ENCODE results near the gene FAM171A2. TPM values are rescaled to one million over a fixed set of nuclear protein-coding genes. Genes with fewer than 3 reads are reported as not detected.

The FAM171A2 gene
- total and polyA plus RNA-seq, 4 donors, result 12.1 to 120 (median 75.8) TPM

DNA sequence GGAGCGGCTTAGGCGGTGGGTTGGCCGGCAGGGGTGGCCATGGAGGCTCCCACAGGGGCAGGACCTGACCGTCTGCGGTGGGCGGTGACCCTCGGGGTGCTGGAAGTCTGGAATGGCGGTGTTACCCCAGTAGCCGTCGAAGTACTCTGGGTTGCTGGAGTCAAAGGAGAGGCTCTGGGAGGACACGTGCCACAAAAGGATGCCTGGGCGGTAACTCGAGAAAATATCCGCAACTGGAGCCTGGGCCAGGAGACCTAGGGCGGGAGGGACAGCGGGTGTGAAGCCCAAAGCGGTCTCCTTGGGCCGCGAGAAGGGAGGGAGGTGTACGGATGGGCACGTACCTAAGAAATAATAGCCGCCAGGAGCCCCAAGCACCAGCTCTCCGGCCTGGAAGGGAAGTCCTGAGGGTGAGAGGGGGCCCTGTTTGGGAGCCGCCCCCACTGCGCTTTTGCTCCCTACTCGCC lies 21.2 kb upstream of the FAM171A2 start:
- under 1% methylated on average over 26 of the region's 26 CpGs for WGBS (ENCODE audit: insufficient coverage)
- Histone ChIP-seq H3K4me1 (ENCODE audit: control insufficient read depth, insufficient read depth, low read length) (peaks cover 19% of the 10 kb centered on the region), H3K36me3 (ENCODE audit: control insufficient read depth, insufficient read depth, low read length) (peaks cover 8% of the 10 kb centered on the region), H3K4me3 (ENCODE audit: low read depth, low read length) (peak overlapping the region; percentile 35), H3K9me3 (ENCODE audit: control insufficient read depth, insufficient read depth, low read length) (no peaks in the 10 kb centered on the region), H3K27me3 (ENCODE audit: control insufficient read depth, insufficient read depth, low read length) (peaks cover 13% of the 10 kb centered on the region), H3K27ac (ENCODE audit: low read depth, low read length) (no peak overlapping the region)
- DNase-seq (ENCODE audit: low read depth in 4 of 6, low spot score in 6 of 6), result no peak

DNA sequence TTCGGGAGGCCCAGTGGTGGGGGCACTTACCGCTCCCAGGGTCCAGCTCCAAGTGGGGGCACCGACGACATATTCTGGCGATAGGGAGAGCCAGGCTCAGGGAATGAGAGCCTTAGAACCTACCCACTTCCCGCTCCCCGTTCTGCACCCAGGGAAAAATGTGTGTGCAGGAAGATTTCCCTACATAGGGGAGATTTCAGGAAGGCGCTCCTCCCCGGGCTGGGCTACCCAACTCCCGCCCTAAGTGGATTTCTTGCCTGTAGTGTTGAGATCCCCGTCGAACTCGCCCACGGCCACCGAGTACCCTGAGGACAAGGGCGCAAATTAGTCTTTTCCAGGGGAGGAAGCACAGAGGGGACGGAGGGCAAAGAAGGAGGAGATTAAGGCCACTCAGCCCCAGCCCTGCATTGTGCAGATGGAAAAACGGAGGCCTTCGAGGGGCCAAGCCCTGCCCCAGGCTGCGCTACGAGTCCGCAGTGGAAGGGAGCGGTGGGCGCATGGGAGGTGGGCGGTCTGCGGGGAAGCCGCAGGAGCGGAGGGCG lies 20.7 kb upstream of the FAM171A2 start:
- no peak overlapping the region for H3K27ac ChIP-seq (ENCODE audit: low read depth, low read length)
- WGBS (ENCODE audit: insufficient coverage), result 8% methylated on average over 22 of the region's 29 CpGs
- H3K36me3 ChIP-seq (ENCODE audit: control insufficient read depth, insufficient read depth, low read length), result peaks cover 13% of the 10 kb centered on the region
- no peak for DNase-seq (ENCODE audit: low read depth in 4 of 6, low spot score in 6 of 6)
- no peaks in the 10 kb centered on the region for H3K9me3 ChIP-seq (ENCODE audit: control insufficient read depth, insufficient read depth, low read length)
- H3K4me3 ChIP-seq (ENCODE audit: low read depth, low read length), result peak overlapping the region; percentile 35
- H3K27me3 ChIP-seq (ENCODE audit: control insufficient read depth, insufficient read depth, low read length), result peaks cover 13% of the 10 kb centered on the region
- peaks cover 19% of the 10 kb centered on the region for H3K4me1 ChIP-seq (ENCODE audit: control insufficient read depth, insufficient read depth, low read length)

DNA sequence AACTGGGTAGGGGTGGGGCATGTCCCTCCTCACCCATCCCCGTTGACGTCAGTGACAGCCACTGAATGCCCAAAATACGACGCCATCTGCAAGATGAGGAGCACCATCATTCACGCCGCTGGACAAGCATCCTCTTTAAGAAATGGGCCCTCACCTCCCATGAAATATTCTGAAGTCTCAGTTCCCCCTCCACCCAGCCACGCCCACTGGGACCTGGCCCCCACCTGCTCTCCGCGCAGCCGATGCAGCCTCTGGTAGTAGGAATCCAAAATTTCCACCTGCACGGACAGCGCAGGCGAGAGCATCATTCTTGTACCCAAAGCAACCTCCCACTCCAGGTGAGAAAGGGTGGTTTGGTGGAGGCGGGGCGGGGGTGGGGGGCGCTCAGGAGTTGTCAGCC lies 20.2 kb upstream of the FAM171A2 start:
- no peak overlapping the region for H3K27ac ChIP-seq (ENCODE audit: low read depth, low read length)
- H3K9me3 ChIP-seq (ENCODE audit: control insufficient read depth, insufficient read depth, low read length), result no peaks in the 10 kb centered on the region
- H3K27me3 ChIP-seq (ENCODE audit: control insufficient read depth, insufficient read depth, low read length), result peaks cover 13% of the 10 kb centered on the region
- H3K4me3 ChIP-seq (ENCODE audit: low read depth, low read length), result no peak overlapping the region
- no peak for DNase-seq (ENCODE audit: low read depth in 4 of 6, low spot score in 6 of 6)
- H3K36me3 ChIP-seq (ENCODE audit: control insufficient read depth, insufficient read depth, low read length), result peaks cover 10% of the 10 kb centered on the region
- WGBS (ENCODE audit: insufficient coverage), result 66% methylated on average over 7 of the region's 16 CpGs
- peaks cover 19% of the 10 kb centered on the region for H3K4me1 ChIP-seq (ENCODE audit: control insufficient read depth, insufficient read depth, low read length)

DNA sequence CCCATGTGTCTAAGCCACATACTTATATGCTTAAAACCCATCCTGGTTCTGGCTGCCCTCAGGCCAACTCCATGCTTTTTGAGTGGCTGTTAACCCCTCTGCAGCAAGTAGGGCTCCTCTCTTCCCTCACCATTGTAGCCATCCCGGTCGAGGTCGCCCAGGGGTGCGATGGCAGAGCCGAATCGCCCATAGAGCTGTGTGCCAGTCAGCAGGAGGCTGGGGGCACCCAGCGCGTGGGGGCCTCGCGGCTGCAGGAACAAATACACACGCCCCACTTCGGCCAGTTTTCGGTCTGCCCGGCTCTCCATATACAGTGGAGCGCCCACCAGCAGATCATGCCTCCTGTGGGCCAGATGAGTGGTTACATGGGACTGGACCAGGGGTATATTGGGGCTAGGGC lies 19.7 kb upstream of the FAM171A2 start:
- 97% methylated on average over 15 of the region's 15 CpGs for WGBS (ENCODE audit: insufficient coverage)
- no peak overlapping the region for H3K4me3 ChIP-seq (ENCODE audit: low read depth, low read length)
- no peak overlapping the region for H3K27ac ChIP-seq (ENCODE audit: low read depth, low read length)
- peaks cover 13% of the 10 kb centered on the region for H3K27me3 ChIP-seq (ENCODE audit: control insufficient read depth, insufficient read depth, low read length)
- no peak for DNase-seq (ENCODE audit: low read depth in 4 of 6, low spot score in 6 of 6)
- H3K36me3 ChIP-seq (ENCODE audit: control insufficient read depth, insufficient read depth, low read length), result peaks cover 10% of the 10 kb centered on the region
- H3K4me1 ChIP-seq (ENCODE audit: control insufficient read depth, insufficient read depth, low read length), result peaks cover 19% of the 10 kb centered on the region
- H3K9me3 ChIP-seq (ENCODE audit: control insufficient read depth, insufficient read depth, low read length), result no peaks in the 10 kb centered on the region

DNA sequence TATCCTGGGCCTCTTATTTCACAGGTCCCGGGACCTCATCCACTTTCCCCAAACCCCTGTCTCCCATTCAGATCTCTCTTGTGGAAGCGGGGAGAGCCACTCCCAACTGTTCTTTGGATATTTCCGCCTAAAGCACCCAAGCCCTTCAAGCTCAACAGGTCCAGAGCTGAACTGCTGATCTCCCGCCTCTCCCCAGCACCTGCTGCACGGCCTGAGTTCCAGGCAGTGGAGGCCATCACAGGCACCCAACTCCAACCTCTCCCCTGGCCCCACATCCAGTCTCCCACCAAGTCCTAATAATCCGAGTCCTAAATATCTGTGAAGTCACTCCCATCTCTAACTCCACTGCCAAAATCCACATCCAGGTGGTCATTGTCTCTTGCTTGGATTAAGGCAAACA lies 19.3 kb upstream of the FAM171A2 start:
- Histone ChIP-seq H3K9me3 (ENCODE audit: control insufficient read depth, insufficient read depth, low read length) (no peaks in the 10 kb centered on the region), H3K4me3 (ENCODE audit: low read depth, low read length) (no peak overlapping the region), H3K4me1 (ENCODE audit: control insufficient read depth, insufficient read depth, low read length) (peaks cover 19% of the 10 kb centered on the region), H3K27ac (ENCODE audit: low read depth, low read length) (no peak overlapping the region), H3K36me3 (ENCODE audit: control insufficient read depth, insufficient read depth, low read length) (peaks cover 10% of the 10 kb centered on the region), H3K27me3 (ENCODE audit: control insufficient read depth, insufficient read depth, low read length) (peaks cover 13% of the 10 kb centered on the region)
- no peak for DNase-seq (ENCODE audit: low read depth in 4 of 6, low spot score in 6 of 6)
- 86% methylated on average over 6 of the region's 6 CpGs for WGBS (ENCODE audit: insufficient coverage)

DNA sequence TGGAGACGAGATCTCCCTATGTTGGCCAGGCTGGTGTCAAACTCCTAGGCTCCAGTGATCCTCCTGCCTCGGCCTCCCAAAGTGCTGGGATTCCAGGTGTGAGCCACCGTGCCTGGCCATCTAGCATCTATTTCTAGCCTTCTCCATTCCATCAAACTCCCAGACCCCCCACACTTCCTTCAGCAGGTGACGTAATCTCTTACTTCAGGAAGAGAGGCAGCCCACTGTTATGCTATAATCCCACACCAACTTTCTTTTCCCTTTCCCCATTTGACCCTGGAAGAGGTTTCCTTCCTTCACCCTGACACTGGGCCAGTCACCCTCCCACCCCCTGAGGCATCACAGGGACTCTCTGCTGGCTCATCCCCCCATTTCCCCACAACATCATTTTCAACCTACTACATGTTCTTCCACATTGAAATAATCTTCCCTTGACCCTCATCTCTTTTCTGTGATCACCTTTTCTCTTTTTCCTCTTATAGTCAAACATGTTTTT lies 18.2 kb upstream of the FAM171A2 start:
- peaks cover 13% of the 10 kb centered on the region for H3K27me3 ChIP-seq (ENCODE audit: control insufficient read depth, insufficient read depth, low read length)
- H3K27ac ChIP-seq (ENCODE audit: low read depth, low read length), result no peak overlapping the region
- H3K4me3 ChIP-seq (ENCODE audit: low read depth, low read length), result no peak overlapping the region
- WGBS (ENCODE audit: insufficient coverage), result 92% methylated on average over 4 of the region's 4 CpGs
- H3K36me3 ChIP-seq (ENCODE audit: control insufficient read depth, insufficient read depth, low read length), result peaks cover 10% of the 10 kb centered on the region
- peaks cover 21% of the 10 kb centered on the region for H3K4me1 ChIP-seq (ENCODE audit: control insufficient read depth, insufficient read depth, low read length)
- no peaks in the 10 kb centered on the region for H3K9me3 ChIP-seq (ENCODE audit: control insufficient read depth, insufficient read depth, low read length)
- DNase-seq (ENCODE audit: low read depth in 4 of 6, low spot score in 6 of 6), result no peak

DNA sequence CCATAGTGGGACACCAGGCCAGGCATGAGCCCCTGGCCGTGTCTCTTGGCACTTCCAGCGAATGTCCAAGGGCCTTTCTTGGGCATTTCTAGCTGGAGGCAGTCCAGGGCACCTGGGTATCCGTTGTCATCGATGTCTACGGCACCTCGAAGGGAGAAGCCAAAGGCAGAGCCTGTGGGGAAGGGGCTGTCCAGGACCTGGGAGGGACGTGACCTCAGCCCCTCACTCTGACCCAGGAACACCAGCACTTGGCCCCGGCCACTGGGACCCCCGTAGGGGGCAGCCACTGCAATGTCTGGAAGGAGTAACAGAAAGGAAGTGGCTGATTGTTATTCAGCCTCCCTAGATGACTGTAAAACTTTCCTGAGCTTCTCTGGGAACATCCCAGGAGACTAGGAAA lies 17.1 kb upstream of the FAM171A2 start:
- Histone ChIP-seq H3K4me1 (ENCODE audit: control insufficient read depth, insufficient read depth, low read length) (peaks cover 28% of the 10 kb centered on the region), H3K27ac (ENCODE audit: low read depth, low read length) (no peak overlapping the region), H3K36me3 (ENCODE audit: control insufficient read depth, insufficient read depth, low read length) (peaks cover 12% of the 10 kb centered on the region), H3K27me3 (ENCODE audit: control insufficient read depth, insufficient read depth, low read length) (peaks cover 11% of the 10 kb centered on the region), H3K9me3 (ENCODE audit: control insufficient read depth, insufficient read depth, low read length) (no peaks in the 10 kb centered on the region), H3K4me3 (ENCODE audit: low read depth, low read length) (no peak overlapping the region)
- no peak for DNase-seq (ENCODE audit: low read depth in 4 of 6, low spot score in 6 of 6)
- WGBS (ENCODE audit: insufficient coverage), result 87% methylated on average over 6 of the region's 9 CpGs

DNA sequence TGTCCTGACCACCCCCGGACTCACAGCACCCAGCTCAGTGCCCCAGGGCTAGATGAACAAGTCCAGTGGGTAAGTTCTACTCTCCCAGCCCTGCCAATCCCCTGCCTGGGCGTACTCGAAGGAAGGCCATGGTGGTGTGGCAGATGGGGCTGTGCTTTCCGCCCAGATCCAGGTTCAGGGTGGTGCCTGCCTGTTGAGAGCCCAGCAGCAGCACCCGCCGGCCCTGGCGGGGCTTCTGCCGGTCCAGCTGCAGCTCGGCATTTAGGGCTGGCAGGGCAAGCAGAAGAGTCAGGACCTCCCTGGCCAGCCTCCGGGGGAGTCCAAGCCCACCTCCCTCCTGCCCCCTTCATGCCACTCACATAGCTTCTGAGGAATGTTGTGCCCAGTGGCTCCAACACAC lies 16.2 kb upstream of the FAM171A2 start:
- H3K4me1 ChIP-seq (ENCODE audit: control insufficient read depth, insufficient read depth, low read length), result peaks cover 27% of the 10 kb centered on the region
- H3K4me3 ChIP-seq (ENCODE audit: low read depth, low read length), result no peak overlapping the region
- WGBS (ENCODE audit: insufficient coverage), result 94% methylated on average over 9 of the region's 10 CpGs
- H3K27me3 ChIP-seq (ENCODE audit: control insufficient read depth, insufficient read depth, low read length), result peaks cover 5% of the 10 kb centered on the region
- H3K27ac ChIP-seq (ENCODE audit: low read depth, low read length), result no peak overlapping the region
- H3K9me3 ChIP-seq (ENCODE audit: control insufficient read depth, insufficient read depth, low read length), result no peaks in the 10 kb centered on the region
- peaks cover 16% of the 10 kb centered on the region for H3K36me3 ChIP-seq (ENCODE audit: control insufficient read depth, insufficient read depth, low read length)
- no peak for DNase-seq (ENCODE audit: low read depth in 4 of 6, low spot score in 6 of 6)

DNA sequence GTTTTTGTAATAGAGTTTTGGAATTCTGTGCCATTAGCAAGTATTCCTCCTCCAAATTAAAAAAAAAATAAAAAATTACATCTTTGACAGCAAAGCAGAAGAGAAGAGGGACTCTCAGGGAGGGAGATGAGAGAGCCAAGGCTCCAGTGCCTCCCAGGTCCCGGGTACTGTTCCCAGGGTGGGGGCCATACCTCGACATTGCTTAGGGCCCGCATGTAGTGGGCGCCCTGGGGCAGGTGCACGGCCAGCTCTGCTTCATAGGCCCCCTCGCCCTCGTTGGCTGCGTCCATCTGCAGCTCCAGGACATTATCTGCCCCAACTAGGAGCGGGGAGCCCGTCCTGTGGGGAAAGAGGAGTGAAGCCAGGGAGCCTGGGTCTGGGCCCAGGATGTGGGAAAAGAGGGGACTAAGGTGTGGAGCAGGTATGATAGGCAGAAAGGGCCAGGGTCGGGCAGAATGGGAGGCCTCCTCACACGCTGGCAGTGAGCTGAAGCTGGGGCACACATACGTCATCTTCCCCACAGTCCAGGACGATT lies 14.6 kb upstream of the FAM171A2 start:
- WGBS (ENCODE audit: insufficient coverage), result 85% methylated on average over 14 of the region's 14 CpGs
- DNase-seq (ENCODE audit: low read depth in 4 of 6, low spot score in 6 of 6), result no peak

DNA sequence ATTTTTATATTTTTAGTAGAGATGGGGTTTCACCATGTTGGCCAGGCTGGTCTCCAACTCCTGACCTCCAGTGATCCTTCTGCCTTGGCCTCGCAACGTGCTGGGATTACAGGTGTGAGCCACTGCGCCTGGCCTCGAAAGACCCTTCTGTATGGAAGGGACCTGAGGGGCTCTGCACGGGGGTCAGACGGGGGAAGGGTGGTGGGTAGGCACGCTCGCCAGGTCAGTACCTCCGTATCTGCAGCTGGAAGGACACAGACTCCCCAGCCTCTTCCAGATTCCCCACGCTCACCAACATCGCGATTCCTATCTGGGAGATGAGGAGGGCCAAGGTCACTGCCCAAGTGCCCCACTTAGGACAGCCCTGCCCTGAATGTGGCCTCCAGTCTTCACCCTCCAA lies 13.1 kb upstream of the FAM171A2 start:
- Histone ChIP-seq H3K4me1 (ENCODE audit: control insufficient read depth, insufficient read depth, low read length) (peaks cover 19% of the 10 kb centered on the region), H3K4me3 (ENCODE audit: low read depth, low read length) (no peak overlapping the region), H3K27me3 (ENCODE audit: control insufficient read depth, insufficient read depth, low read length) (no peaks in the 10 kb centered on the region), H3K36me3 (ENCODE audit: control insufficient read depth, insufficient read depth, low read length) (peaks cover 19% of the 10 kb centered on the region), H3K9me3 (ENCODE audit: control insufficient read depth, insufficient read depth, low read length) (no peaks in the 10 kb centered on the region), H3K27ac (ENCODE audit: low read depth, low read length) (no peak overlapping the region)
- 83% methylated on average over 10 of the region's 12 CpGs for WGBS (ENCODE audit: insufficient coverage)
- DNase-seq (ENCODE audit: low read depth in 4 of 6, low spot score in 6 of 6), result no peak

More for the DNA sequence above, 14.6 kb upstream of the FAM171A2 start:
- H3K27me3 ChIP-seq (ENCODE audit: control insufficient read depth, insufficient read depth, low read length), result no peaks in the 10 kb centered on the region
- no peak overlapping the region for H3K27ac ChIP-seq (ENCODE audit: low read depth, low read length)
- peaks cover 19% of the 10 kb centered on the region for H3K36me3 ChIP-seq (ENCODE audit: control insufficient read depth, insufficient read depth, low read length)
- no peak overlapping the region for H3K4me3 ChIP-seq (ENCODE audit: low read depth, low read length)
- no peaks in the 10 kb centered on the region for H3K9me3 ChIP-seq (ENCODE audit: control insufficient read depth, insufficient read depth, low read length)
- H3K4me1 ChIP-seq (ENCODE audit: control insufficient read depth, insufficient read depth, low read length), result peaks cover 19% of the 10 kb centered on the region
